ENCODE results near the gene OSBPL10.

DNA sequence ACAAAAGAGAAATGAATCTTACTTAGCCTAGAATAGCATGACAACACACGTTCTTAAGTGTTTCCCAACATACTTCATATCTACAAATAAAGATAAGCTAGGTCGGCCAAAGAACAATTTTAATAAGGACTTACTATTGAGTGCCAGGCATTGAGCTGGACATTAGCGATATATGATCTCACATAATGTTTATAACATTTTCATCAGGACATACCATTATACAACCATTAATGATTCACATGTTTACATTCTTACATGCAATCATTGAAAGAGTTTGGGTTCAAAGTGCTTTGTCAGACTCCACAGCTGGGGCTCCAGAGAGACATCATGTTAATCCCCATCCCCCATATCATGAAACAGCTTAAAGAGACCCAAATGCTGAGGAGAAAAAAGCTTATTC lies 259.4 kb downstream of the OSBPL10 start:
- no peak for TF ChIP-seq CTCF (conservative IDR thresholded peaks at IDR 0.05; ENCODE audit: low read depth, low read length)
- TF ChIP-seq EZH2phosphoT487 (IDR thresholded peaks at IDR 0.05; ENCODE audit: borderline replicate concordance, low read length) = no peak
- TF ChIP-seq EZH2 (IDR thresholded peaks at IDR 0.05; ENCODE audit: low read length, unreplicated experiment) = no peak

All from PC-3 (cell line).